Transverse colon (tissue), 3 donors: ENCODE measurements around the gene GALNT5.

Experiments
- EP300 ChIP-seq: sonication (generic); formaldehyde crosslinking; IDR thresholded peaks from one replicate; pipeline ENCODE4 v1.6.1; 2017; ENCODE audit warnings: antibody characterized with exemption, low read depth
- POLR2A ChIP-seq: fragments of 450-650 bp; IDR thresholded peaks from one replicate; pipeline ENCODE4 v1.6.1; 2016; ENCODE audit warnings: antibody characterized with exemption, mild to moderate bottlenecking, moderate library complexity
- TF ChIP-seq, protein P1 (sequence below), 5 experiments: fragments of 200-600 bp in 3 of 5; fragments of 450-650 bp in 2 of 5; sonication (generic) in 3 of 5; IDR thresholded peaks; 1 replicate in 2 of 5; 2 replicates in 3 of 5; pipeline ENCODE4 v1.5.1; 2016 to 2017; ENCODE audit warnings: antibody characterized with exemption in 5 of 5, inconsistent platforms in 3 of 5, mild to moderate bottlenecking in 2 of 5, moderate library complexity in 1 of 5

DNA sequence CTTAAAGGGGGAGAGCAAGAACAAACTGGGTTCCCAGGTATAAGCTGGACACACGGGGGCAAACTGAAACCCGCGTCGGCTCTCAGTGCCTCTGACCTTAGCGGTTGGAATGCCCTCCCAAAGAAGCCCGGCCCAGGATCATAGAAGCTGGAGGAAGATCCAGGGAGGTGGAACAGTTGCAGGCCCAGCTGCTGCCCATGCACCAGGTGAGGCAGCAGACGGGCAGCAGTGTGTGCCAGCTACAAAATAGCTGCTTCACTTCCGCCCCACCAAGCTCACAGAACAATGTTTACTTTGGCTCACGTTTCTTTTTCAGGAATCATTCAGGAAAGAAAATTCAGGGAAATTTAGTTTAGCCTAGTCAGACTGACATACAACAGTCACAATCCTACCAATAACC lies 72.0 kb downstream of the GALNT5 start:
- TF ChIP-seq POLR2A (no peak), EP300 (no peak)
- TF ChIP-seq, protein P1, sequence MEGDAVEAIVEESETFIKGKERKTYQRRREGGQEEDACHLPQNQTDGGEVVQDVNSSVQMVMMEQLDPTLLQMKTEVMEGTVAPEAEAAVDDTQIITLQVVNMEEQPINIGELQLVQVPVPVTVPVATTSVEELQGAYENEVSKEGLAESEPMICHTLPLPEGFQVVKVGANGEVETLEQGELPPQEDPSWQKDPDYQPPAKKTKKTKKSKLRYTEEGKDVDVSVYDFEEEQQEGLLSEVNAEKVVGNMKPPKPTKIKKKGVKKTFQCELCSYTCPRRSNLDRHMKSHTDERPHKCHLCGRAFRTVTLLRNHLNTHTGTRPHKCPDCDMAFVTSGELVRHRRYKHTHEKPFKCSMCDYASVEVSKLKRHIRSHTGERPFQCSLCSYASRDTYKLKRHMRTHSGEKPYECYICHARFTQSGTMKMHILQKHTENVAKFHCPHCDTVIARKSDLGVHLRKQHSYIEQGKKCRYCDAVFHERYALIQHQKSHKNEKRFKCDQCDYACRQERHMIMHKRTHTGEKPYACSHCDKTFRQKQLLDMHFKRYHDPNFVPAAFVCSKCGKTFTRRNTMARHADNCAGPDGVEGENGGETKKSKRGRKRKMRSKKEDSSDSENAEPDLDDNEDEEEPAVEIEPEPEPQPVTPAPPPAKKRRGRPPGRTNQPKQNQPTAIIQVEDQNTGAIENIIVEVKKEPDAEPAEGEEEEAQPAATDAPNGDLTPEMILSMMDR (IDR thresholded peaks at IDR 0.05), result no peak
